Subcutaneous abdominal adipose tissue (tissue), 5 donors: ENCODE measurements around the gene MRPS18B.
A peak's percentile ranks its signal among the peaks of the same experiment; 100 is the strongest.

Experiments
- H3K27ac ChIP-seq: one replicate; pipeline ENCODE4 v1.7.0; 2013; ENCODE audit warnings: low read depth, mild to moderate bottlenecking, inconsistent platforms, low read length, moderate library complexity
- H3K27me3 ChIP-seq, 5 donors: one replicate each; pipeline ENCODE4 v1.7.0; 2013; ENCODE audit warnings: low read length in 5 of 5, inconsistent platforms in 1 of 5; ENCODE audit not compliant: control insufficient read depth in 5 of 5, insufficient read depth in 4 of 5
- H3K36me3 ChIP-seq, 5 donors: one replicate each; pipeline ENCODE4 v1.7.0; 2013; ENCODE audit warnings: low read length in 5 of 5; ENCODE audit not compliant: control insufficient read depth in 5 of 5, insufficient read depth in 5 of 5
- H3K4me1 ChIP-seq, 5 donors: one replicate each; pipeline ENCODE4 v1.7.0; 2013; ENCODE audit warnings: low read length in 5 of 5, mild to moderate bottlenecking in 3 of 5, moderate library complexity in 1 of 5; ENCODE audit not compliant: control insufficient read depth in 5 of 5, insufficient read depth in 5 of 5
- H3K4me3 ChIP-seq, 5 donors: one replicate each; pipeline ENCODE4 v1.7.0; 2013; ENCODE audit warnings: low read length in 5 of 5, low read depth in 1 of 5
- H3K9ac ChIP-seq, 5 donors: one replicate each; pipeline ENCODE4 v1.7.0; 2013; ENCODE audit warnings: low read length in 5 of 5, mild to moderate bottlenecking in 4 of 5, moderate library complexity in 3 of 5
- H3K9me3 ChIP-seq, 5 donors: one replicate each; pipeline ENCODE4 v1.7.0; 2013; ENCODE audit warnings: low read length in 5 of 5; ENCODE audit not compliant: control insufficient read depth in 5 of 5
- donor health status: healthy.
- donor health status: healthy.
- donor health status: healthy.
- donor health status: healthy.
- donor health status: healthy.

MRPS18B gene

DNA sequence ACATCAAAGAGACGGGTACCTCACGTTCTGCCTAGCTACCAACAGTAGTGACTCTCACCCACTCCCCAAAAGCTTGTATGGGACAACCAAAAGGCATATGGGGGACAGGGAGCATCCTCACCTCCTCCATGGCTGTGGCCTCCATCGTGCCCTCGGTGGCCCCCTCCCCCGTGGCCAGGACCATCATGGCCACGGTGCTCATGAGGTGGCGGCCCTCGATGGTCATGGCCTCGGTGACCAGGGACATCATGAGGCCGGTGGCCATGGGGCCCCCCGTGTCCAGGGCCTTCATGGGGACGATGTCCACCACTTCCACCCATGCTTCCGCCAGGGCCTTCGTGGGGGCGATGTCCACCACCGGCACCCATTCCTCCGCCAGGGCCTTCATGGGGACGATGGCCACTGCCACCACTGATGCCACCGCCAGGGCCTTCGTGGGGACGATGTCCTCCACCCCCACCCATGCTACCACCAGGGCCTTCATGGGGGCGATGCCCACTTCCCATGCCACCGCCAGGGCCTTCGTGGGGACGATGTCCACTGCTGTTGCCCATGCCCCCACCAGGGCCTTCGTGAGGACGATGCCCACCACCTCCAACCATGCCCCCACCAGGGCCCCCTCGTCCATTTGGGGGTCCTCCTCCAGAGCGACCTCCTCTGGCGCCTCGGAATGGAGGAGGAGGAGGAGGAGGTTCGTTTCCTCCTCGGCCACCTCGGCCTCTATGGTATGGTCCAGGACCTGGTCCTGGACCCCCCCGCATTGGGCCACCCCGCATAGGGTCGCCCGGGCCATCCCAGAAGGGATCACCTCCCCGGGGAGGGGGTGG lies 15.6 kb upstream of the MRPS18B start:
- H3K4me3 ChIP-seq, result no peak overlapping the region
- H3K27me3 ChIP-seq, result no peaks in the 10 kb centered on the region
- H3K27ac ChIP-seq, result no peak overlapping the region
- peaks cover 0 to 2% (median 0%) of the 10 kb centered on the region in 5 donors for H3K4me1 ChIP-seq
- no peaks in the 10 kb centered on the region for H3K9me3 ChIP-seq
- peaks cover 11 to 67% (median 63%) of the 10 kb centered on the region in 5 donors for H3K36me3 ChIP-seq
- H3K9ac ChIP-seq, result no peak overlapping the region

- Histone ChIP-seq H3K4me1 (peaks cover 0 to 12% (median 4%) of the 10 kb centered on the region in 5 donors), H3K9me3 (no peaks in the 10 kb centered on the region), H3K4me3 (no peak overlapping the region), H3K36me3 (peaks cover 17 to 85% (median 72%) of the 10 kb centered on the region in 5 donors), H3K27ac (no peak overlapping the region), H3K9ac (no peak overlapping the region), H3K27me3 (no peaks in the 10 kb centered on the region)
Observed at GRCh38 chr6:30603961-30604360, 13.7 kb upstream of the MRPS18B start.

DNA sequence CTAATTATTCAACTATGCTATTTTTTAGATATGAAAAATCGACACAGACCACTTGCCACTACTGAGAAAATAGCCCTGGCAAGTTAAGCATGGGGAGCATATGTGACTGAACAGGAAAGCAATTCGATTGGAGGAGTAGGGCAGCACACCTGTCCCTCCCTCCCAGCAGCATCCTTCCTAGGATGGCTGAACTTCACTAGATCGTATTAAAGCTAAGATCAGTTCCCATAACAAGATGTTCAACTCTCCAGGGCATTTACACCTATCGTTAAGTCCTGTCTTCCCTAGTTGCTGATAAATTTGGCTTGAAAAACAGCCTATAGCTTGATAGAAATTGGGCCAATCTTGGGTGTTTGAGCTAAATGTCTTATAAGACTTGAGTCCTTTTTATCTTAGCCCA lies 7.6 kb upstream of the MRPS18B start:
- H3K4me1 ChIP-seq, result peaks cover 3 to 54% (median 48%) of the 10 kb centered on the region in 5 donors
- peaks cover 6 to 44% (median 30%) of the 10 kb centered on the region in 5 donors for H3K36me3 ChIP-seq
- no peak overlapping the region for H3K9ac ChIP-seq
- H3K9me3 ChIP-seq, result no peaks in the 10 kb centered on the region
- H3K27ac ChIP-seq, result no peak overlapping the region
- H3K4me3 ChIP-seq, result no peak overlapping the region
- no peaks in the 10 kb centered on the region for H3K27me3 ChIP-seq

DNA sequence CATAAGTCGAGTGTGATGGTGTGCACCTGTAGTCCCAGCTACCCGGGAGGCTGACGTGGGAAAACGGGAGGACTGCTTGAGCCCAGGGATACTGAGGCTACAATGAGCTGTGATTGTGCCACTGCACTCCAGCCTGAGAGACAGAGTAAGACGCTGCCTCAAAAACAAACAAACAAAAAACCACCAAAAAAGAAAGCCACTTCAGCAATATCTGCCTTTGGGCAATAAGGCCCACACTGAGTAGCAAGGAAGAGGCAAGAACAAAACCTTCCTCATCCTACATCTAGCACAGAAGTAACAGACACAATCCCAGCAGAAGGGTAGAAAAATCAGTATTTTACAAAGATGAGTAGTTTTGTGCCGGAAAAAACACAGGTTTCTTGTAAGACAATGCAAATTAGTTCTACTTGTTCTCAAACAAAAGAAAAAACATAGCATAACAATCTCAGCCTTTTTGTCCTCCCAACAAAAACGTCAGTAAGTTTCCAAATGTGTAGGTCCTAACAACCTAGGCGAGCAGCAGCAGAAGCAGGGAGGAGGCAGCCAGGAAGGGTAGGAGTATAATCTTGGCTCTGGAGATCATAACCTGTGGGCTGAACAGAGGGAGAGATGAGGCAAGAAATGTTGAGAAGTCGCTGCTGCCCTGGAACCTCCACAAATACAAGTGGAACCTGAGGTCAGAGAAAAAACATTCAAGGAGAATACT lies 6.3 kb upstream of the MRPS18B start:
- Histone ChIP-seq H3K4me3 (no peak overlapping the region), H3K9ac (no peak overlapping the region), H3K36me3 (peaks cover 6 to 37% (median 23%) of the 10 kb centered on the region in 5 donors), H3K27ac (no peak overlapping the region), H3K4me1 (peaks cover 3 to 54% (median 51%) of the 10 kb centered on the region in 5 donors), H3K9me3 (no peaks in the 10 kb centered on the region), H3K27me3 (no peaks in the 10 kb centered on the region)

- H3K27me3 ChIP-seq, result no peaks in the 10 kb centered on the region
- H3K27ac ChIP-seq, result no peak overlapping the region
- H3K36me3 ChIP-seq, result peaks cover 6 to 37% (median 22%) of the 10 kb centered on the region in 5 donors
- H3K4me1 ChIP-seq, result peaks cover 3 to 54% (median 51%) of the 10 kb centered on the region in 5 donors
- H3K4me3 ChIP-seq, result no peak overlapping the region
- H3K9ac ChIP-seq, result no peak overlapping the region
- no peaks in the 10 kb centered on the region for H3K9me3 ChIP-seq
Observed at GRCh38 chr6:30611856-30612194, 5.8 kb upstream of the MRPS18B start.

- Histone ChIP-seq H3K4me1 (peaks cover 4 to 54% (median 48%) of the 10 kb centered on the region in 5 donors), H3K9ac (peak overlapping the region in 1 of 5 donors; percentile 33), H3K36me3 (peaks cover 5 to 35% (median 21%) of the 10 kb centered on the region in 5 donors), H3K4me3 (no peak overlapping the region), H3K27ac (peak overlapping the region; percentile 99), H3K9me3 (no peaks in the 10 kb centered on the region), H3K27me3 (no peaks in the 10 kb centered on the region)
Observed at GRCh38 chr6:30612213-30612612, 5.4 kb upstream of the MRPS18B start.

DNA sequence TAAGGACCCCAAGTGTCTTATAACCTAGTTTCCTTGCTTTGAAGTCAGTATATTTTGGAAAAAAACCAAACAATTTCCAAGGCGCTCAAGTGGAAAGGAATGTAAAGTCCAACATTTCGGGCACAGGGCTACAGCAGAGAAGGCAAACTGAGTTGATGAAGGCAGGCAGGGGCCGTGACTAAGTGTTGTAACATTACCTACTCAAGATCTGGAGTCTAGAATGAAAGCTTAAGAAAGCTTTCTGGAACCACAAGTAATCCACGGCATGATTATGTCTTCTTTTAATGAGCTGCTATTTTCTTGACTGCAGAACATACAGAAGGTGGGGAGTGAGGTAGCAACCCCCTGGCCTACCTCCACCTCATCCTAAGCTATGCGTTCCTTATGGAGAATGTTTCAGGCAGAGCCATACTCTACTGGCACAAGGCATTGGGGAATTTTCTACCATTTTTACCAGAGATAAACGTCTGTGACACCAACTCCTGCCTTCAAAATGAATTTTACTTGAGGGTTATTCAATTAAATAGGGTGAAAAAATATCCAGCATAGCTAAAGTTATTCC lies 4.9 kb upstream of the MRPS18B start:
- Histone ChIP-seq H3K9me3 (no peaks in the 10 kb centered on the region), H3K27ac (peak overlapping the region; percentile 99), H3K4me3 (no peak overlapping the region), H3K27me3 (no peaks in the 10 kb centered on the region), H3K9ac (peak overlapping the region in 2 of 5 donors; percentile 7 to 33), H3K36me3 (peaks cover 0 to 30% (median 16%) of the 10 kb centered on the region in 5 donors), H3K4me1 (peaks cover 8 to 50% (median 47%) of the 10 kb centered on the region in 5 donors)

DNA sequence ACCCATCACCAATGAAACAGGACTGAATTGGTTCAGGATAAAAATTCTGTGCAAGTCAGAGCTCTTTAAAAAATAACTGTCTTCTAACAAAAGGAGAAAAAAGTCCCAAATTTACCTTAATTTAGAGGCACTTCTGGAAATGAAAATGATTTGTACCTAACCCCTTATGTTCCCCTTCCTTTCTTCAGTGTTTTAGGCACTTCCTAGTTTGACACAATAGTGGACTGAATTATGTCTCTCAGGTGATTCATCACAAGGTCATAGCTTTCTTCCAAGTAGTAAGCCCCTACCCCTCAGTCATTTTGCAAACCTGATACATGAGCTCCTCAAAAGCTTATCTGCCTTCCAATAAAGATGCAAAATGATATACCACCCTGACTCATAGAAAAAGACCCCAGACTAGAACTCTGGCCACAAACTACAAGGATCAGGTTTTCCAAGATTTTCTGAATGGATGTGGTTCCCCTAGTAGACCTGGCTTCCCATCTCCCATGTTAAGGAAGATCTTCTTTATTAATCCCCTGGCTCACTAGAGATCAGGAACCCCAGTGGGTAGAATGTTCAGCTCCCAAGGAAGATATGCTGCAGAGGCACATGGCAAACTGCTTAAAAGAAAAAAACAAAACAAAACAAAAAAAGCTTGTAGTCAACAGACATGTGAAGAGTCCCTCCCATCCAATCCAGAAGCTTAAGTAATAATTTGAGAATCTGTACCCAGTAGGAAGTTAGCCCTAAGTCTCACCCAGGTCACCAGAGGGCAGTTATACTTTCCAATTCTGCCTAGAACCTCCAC lies 4.2 kb upstream of the MRPS18B start:
- H3K9ac ChIP-seq, result peak overlapping the region in 1 of 5 donors; percentile 13
- peak overlapping the region in 2 of 5 donors; percentile 82 to 100 for H3K4me3 ChIP-seq
- peaks cover 9 to 56% (median 50%) of the 10 kb centered on the region in 5 donors for H3K4me1 ChIP-seq
- H3K27ac ChIP-seq, result peak overlapping the region; percentile 99
- H3K36me3 ChIP-seq, result peaks cover 0 to 23% (median 16%) of the 10 kb centered on the region in 5 donors
- H3K9me3 ChIP-seq, result no peaks in the 10 kb centered on the region
- no peaks in the 10 kb centered on the region for H3K27me3 ChIP-seq

DNA sequence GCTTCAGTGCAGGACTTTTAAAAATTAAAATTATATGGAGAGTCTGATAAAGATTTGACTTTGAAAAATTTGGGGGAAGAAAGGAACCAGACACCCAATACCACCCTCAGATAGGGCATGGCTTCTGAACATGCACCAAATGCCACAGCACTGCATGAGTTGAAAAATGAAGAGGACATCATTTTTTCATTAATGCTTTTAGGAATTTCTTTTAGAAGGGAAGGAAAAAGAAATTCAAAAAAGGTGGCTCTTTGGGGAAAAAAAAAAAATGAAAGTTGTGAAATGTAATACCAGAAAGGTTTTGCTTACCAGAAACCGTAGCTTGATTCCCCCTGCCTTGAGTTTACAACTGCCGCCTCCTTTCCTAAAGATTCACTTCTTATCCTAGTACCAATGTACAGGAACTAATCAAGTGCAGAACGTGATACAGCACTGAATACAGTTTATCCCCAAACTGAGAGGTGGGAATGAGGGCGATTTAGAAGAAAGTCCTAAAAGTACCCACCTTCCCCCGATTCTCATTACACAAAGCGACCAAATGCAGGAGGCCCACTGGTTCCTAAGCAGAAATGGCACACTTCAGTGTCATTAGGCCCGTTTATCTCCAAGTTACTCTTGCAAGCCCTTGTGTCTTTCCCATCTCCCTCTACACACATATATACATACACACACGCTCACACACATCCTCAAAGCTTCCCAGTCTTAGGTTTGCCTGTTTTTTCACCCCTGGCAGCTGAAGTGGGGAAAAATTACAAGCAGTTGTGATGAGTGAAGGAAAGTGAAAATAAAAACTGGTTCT lies 3.4 kb upstream of the MRPS18B start:
- H3K27ac ChIP-seq, result peak overlapping the region; percentile 99
- peak overlapping the region; percentile 82 to 100 (median 100) for H3K4me3 ChIP-seq
- H3K36me3 ChIP-seq, result peaks cover 0 to 15% (median 10%) of the 10 kb centered on the region in 5 donors
- H3K9ac ChIP-seq, result peak overlapping the region; percentile 38 to 96 (median 51)
- peaks cover 10 to 61% (median 54%) of the 10 kb centered on the region in 5 donors for H3K4me1 ChIP-seq
- no peaks in the 10 kb centered on the region for H3K27me3 ChIP-seq
- no peaks in the 10 kb centered on the region for H3K9me3 ChIP-seq
